WI38 (cell line): ENCODE results near the gene MAK.

Source experiments
- H3K4me3 ChIP-seq: 2 replicates; pipeline ENCODE4 v1.5.1; 2011; ENCODE audit warnings: low read depth, mild to moderate bottlenecking, control low read depth, low read length
- TF ChIP-seq, protein P1 (sequence below): IDR thresholded peaks from 2 replicates; pipeline ENCODE4 v1.5.1; 2012; ENCODE audit warnings: low read depth, mild to moderate bottlenecking, control low read depth, low read length

Gene MAK

GRCh38 chr6:10794239-10794638 lies 44.1 kb downstream of the MAK start:
- H3K4me3 ChIP-seq: no peak overlapping the region
- TF ChIP-seq, protein P1, sequence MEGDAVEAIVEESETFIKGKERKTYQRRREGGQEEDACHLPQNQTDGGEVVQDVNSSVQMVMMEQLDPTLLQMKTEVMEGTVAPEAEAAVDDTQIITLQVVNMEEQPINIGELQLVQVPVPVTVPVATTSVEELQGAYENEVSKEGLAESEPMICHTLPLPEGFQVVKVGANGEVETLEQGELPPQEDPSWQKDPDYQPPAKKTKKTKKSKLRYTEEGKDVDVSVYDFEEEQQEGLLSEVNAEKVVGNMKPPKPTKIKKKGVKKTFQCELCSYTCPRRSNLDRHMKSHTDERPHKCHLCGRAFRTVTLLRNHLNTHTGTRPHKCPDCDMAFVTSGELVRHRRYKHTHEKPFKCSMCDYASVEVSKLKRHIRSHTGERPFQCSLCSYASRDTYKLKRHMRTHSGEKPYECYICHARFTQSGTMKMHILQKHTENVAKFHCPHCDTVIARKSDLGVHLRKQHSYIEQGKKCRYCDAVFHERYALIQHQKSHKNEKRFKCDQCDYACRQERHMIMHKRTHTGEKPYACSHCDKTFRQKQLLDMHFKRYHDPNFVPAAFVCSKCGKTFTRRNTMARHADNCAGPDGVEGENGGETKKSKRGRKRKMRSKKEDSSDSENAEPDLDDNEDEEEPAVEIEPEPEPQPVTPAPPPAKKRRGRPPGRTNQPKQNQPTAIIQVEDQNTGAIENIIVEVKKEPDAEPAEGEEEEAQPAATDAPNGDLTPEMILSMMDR: no peak

DNA sequence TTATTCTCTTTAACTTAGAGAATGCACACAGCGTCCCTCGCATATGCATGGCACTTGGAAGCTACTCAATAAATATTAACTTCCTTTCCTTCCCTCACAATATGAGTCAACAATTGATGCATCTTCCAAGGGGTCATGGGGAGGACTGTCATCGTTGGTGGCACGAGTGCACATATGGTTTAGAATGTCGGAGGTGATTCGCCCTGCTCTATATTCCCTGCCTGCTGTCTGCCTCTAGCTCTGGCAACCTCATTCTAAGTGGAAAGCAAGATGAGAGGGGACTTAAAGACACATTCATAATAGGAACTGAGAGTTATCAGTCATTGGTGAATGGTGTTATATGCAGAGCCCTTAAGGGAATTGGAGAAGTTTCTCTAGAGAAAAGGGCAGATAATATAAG lies 44.6 kb downstream of the MAK start:
- TF ChIP-seq, protein P1: no peak
- no peak overlapping the region for H3K4me3 ChIP-seq

DNA sequence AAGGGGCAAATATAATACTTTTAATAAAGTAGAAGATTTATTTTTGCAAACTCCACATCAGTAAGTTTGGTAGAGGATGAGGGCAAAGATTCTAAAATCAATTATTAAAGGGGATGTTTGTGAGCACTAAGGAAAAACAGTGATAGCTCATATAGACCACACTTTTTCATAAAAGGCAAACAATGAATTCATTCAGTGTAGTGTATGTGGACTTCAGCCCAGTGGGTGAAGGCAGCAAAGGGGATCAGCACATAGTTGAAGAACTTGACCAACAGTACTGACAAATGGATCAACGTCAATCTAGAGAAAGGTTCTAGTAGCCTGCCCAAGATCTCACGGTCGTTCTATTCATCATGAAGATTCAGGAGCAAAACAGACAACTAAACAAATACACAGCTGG lies 45.3 kb downstream of the MAK start:
- TF ChIP-seq, protein P1: no peak
- H3K4me3 ChIP-seq: no peak overlapping the region

DNA sequence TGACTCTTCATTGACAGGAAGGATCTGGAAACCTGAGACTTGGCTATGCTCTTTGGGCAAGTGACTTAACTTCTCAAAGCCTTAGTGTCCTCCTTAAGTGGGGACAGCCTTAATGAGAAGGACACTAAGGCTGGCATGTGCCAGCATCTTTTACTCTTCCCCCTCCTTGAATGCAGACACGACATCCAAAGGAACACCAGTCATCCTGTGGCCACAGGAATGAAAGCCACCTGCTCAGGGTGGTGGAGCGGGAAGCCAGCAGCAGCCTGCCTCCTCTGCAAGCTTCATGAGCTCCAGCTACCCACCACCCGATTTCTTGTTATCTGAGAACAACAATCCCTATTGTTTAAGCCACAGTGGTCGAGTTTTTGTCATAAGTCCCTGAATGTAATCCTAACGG lies 46.2 kb downstream of the MAK start:
- TF ChIP-seq, protein P1: no peak
- H3K4me3 ChIP-seq: no peak overlapping the region

DNA sequence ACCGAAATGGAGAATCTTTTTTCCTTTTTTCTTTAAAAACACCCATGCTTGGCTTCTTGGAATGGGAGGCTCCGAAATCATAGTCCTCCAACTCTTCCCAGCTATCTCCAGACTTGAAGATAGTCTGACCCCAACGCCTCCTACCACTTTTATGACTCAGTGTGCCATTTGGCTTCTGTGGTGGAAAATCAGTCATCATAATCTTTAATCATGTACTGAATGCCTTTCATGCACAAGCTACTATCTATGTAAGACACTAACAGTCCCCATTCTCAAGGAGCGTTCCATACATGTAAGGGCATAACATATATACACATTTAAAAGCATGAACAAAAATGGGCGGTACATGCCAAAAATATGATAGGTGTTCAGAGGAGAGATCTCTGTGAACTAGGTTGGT lies 46.7 kb downstream of the MAK start:
- no peak overlapping the region for H3K4me3 ChIP-seq
- TF ChIP-seq, protein P1: no peak

DNA sequence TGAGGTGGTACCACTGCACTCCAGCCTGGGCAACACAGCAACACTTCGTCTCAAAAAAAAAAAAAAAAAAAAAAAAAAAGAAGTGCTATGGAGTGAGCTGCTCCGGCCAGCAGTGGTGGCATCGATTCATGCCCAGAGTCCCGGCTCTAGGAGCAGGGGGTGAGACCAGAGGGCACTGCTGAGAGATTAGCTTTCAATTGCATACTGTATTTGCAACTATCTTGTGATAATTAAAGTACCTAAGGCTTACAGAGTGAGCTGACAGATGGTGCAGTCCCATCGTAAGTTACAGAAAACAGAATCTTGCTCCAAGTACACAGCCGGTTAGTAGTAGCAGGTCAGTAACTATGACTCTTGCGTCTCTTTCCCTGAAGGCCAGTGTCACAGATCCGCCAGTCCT lies 59.3 kb downstream of the MAK start:
- TF ChIP-seq, protein P1: no peak
- no peak overlapping the region for H3K4me3 ChIP-seq

GRCh38 chr6:10778230-10778629 lies 60.1 kb downstream of the MAK start:
- TF ChIP-seq, protein P1: no peak
- no peak overlapping the region for H3K4me3 ChIP-seq
